ENCODE data around the gene VCX2.
"Not testable (repeated sequence)": the region's sequence is repeated elsewhere in the genome, so short reads cannot be mapped to it uniquely, and the experiment has no call there.

Gene VCX2

DNA sequence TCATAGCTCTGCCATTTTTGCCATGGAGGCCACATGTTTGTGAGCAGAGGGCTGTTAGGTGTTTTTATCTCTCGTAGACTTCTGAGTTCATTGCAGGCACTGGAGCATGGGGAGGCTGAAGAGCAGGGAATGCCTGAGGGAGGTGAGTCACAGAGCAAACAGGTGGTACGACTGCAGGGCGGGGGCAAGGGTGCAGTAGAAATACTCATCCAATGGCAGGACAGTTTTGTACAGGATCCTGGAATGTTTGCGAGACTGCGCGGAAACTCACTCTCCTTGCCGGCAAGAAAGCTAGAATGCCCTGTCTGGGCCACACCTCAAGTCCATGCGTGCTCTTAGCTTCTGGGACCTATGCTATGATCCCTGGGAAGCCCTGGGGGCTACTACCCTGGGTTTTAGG, 20.0 kb upstream of the VCX2 start:
- WGBS (ENCODE audit: insufficient coverage): 97% methylated on average over 8 of the region's 8 CpGs
- no peaks in the 10 kb centered on the region for H3K27me3 ChIP-seq (replicated peaks in 2 of 5; ENCODE audit: control insufficient read depth in 4 of 5, insufficient read depth in 5 of 5, low read length in 4 of 5)
- POLR2A ChIA-PET: no interaction called here
- no peak overlapping the region for H3K27ac ChIP-seq (ENCODE audit: insufficient read depth in 1 of 2, low read depth in 1 of 2, low read length in 2 of 2, poor library complexity in 1 of 2, severe bottlenecking in 2 of 2)
- CTCF ChIA-PET: no interaction called here
- DNase-seq: no peak
- no peaks in the 10 kb centered on the region for H3K4me1 ChIP-seq (ENCODE audit: control extremely low read depth in 1 of 4, control insufficient read depth in 4 of 4, insufficient read depth in 4 of 4, low read length in 3 of 4)
- H3K4me3 ChIP-seq (ENCODE audit: control insufficient read depth in 1 of 7, extremely low read depth in 1 of 7, insufficient read depth in 4 of 7, low read depth in 2 of 7, low read length in 6 of 7): no peak overlapping the region
- H3K9me3 ChIP-seq (ENCODE audit: control extremely low read depth in 1 of 5, control insufficient read depth in 4 of 5, insufficient read depth in 2 of 5, low read depth in 1 of 5, low read length in 4 of 5): peaks cover 0 to 2% (median 0%) of the 10 kb centered on the region in 5 experiments
- H3K36me3 ChIP-seq (ENCODE audit: control insufficient read depth in 4 of 4, insufficient read depth in 4 of 4, low read length in 3 of 4): no peaks in the 10 kb centered on the region

DNA sequence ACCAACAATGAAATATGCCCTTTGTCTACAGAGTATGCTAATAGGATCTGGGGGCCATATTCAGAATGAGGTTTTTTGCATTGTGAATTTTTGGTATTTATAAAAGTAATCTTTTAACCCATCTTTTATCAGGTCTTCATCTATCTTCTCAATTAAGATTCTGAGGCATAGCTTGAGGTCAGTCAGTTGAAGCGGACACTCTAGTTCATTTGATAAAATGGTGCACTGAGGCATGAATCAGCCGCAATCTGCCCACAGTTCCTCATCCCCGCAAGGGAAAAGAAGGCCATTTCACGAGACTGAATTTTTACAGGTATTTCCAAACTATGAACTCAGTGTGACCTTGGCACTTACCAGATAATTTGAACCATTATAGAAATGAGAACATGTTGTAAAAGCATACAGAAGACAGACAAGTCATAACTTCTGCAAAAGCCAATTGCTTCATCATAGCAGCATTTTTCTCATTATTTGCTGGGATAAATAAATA, 19.3 kb upstream of the VCX2 start:
- Histone ChIP-seq H3K36me3 (ENCODE audit: control insufficient read depth in 4 of 4, insufficient read depth in 4 of 4, low read length in 3 of 4) (no peaks in the 10 kb centered on the region), H3K27ac (ENCODE audit: insufficient read depth in 1 of 2, low read depth in 1 of 2, low read length in 2 of 2, poor library complexity in 1 of 2, severe bottlenecking in 2 of 2) (no peak overlapping the region), H3K27me3 (replicated peaks in 2 of 5; ENCODE audit: control insufficient read depth in 4 of 5, insufficient read depth in 5 of 5, low read length in 4 of 5) (no peaks in the 10 kb centered on the region), H3K4me1 (ENCODE audit: control extremely low read depth in 1 of 4, control insufficient read depth in 4 of 4, insufficient read depth in 4 of 4, low read length in 3 of 4) (no peaks in the 10 kb centered on the region), H3K9me3 (ENCODE audit: control extremely low read depth in 1 of 5, control insufficient read depth in 4 of 5, insufficient read depth in 2 of 5, low read depth in 1 of 5, low read length in 4 of 5) (peaks cover 0 to 2% (median 0%) of the 10 kb centered on the region in 5 experiments), H3K4me3 (ENCODE audit: control insufficient read depth in 1 of 7, extremely low read depth in 1 of 7, insufficient read depth in 4 of 7, low read depth in 2 of 7, low read length in 6 of 7) (no peak overlapping the region)
- POLR2A ChIA-PET: no interaction called here
- no peak for DNase-seq
- 100% methylated on average over 3 of the region's 4 CpGs for WGBS (ENCODE audit: insufficient coverage)
- CTCF ChIA-PET: no interaction called here

DNA sequence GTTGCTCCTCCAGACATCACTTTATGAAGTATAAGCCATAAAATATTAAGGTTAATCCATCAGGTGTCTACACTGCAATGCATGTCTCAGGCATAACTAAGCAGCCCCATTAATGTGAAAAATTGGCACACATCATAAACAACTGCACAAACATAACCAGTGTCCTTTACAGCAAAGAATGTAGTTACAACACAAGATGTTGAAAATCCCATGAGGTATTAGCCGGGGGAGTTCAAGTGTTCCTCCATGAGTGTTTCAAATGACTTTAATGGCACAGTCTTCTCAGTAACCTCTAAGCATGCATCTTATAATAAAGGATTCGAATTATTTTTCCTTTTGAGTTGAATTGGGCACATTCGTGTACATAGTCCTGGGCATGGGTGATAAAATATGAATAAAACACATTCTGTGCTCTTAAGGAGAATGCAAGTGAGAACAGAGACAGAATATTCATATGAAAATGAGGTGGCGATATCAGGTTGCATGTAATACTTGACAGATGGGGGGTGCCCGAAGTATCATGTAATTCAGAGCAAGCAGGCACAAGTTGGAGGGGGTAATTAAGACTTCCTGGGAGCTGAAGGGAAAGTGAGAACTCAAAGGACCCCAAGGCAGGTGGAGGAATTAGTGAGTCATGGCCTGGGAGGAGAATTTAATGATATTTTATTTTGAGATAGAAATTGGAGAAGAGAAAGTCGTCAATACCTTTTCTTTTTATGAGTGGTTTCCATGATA, 18.2 kb upstream of the VCX2 start:
- no peak overlapping the region for H3K4me3 ChIP-seq (ENCODE audit: control insufficient read depth in 1 of 7, extremely low read depth in 1 of 7, insufficient read depth in 4 of 7, low read depth in 2 of 7, low read length in 6 of 7)
- ChIA-PET POLR2A (no interaction called here), CTCF (no interaction called here)

DNA sequence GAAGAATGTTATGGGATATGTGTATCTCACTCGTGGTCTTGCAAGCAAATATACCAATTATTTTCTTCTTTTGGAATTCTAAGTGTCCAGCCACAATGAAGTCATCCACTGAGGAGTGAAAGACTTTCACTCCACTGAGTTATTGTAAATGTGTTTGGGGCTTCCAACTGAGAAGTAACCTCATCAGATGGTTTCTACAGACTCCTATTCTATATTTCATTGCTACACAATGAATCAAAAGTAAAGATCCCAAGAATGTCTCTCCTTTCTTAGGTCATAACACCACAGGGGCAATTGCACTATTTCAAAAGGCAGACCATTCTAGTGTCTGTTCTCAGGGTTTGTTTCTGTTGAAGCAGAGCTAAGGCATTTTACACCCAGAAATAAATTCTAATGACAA, 12.3 kb upstream of the VCX2 start:
- WGBS (ENCODE audit: insufficient coverage): no CpG with 5 or more reads among the region's 1 CpG
- CTCF ChIA-PET: no interaction called here
- no peak for DNase-seq
- no peak overlapping the region for H3K4me3 ChIP-seq (ENCODE audit: control insufficient read depth in 1 of 7, extremely low read depth in 1 of 7, insufficient read depth in 4 of 7, low read depth in 2 of 7, low read length in 6 of 7)
- POLR2A ChIA-PET: no interaction called here
- H3K4me1 ChIP-seq (ENCODE audit: control extremely low read depth in 1 of 4, control insufficient read depth in 4 of 4, insufficient read depth in 4 of 4, low read length in 3 of 4): no peaks in the 10 kb centered on the region
- no peaks in the 10 kb centered on the region for H3K36me3 ChIP-seq (ENCODE audit: control insufficient read depth in 4 of 4, insufficient read depth in 4 of 4, low read length in 3 of 4)
- H3K27ac ChIP-seq (ENCODE audit: insufficient read depth in 1 of 2, low read depth in 1 of 2, low read length in 2 of 2, poor library complexity in 1 of 2, severe bottlenecking in 2 of 2): no peak overlapping the region
- H3K9me3 ChIP-seq (ENCODE audit: control extremely low read depth in 1 of 5, control insufficient read depth in 4 of 5, insufficient read depth in 2 of 5, low read depth in 1 of 5, low read length in 4 of 5): no peaks in the 10 kb centered on the region
- H3K27me3 ChIP-seq (replicated peaks in 2 of 5; ENCODE audit: control insufficient read depth in 4 of 5, insufficient read depth in 5 of 5, low read length in 4 of 5): no peaks in the 10 kb centered on the region

More for the DNA sequence above, 18.2 kb upstream of the VCX2 start:
- no peaks in the 10 kb centered on the region for H3K4me1 ChIP-seq (ENCODE audit: control extremely low read depth in 1 of 4, control insufficient read depth in 4 of 4, insufficient read depth in 4 of 4, low read length in 3 of 4)
- no peak overlapping the region for H3K27ac ChIP-seq (ENCODE audit: insufficient read depth in 1 of 2, low read depth in 1 of 2, low read length in 2 of 2, poor library complexity in 1 of 2, severe bottlenecking in 2 of 2)
- no peak for DNase-seq
- no peaks in the 10 kb centered on the region for H3K27me3 ChIP-seq (replicated peaks in 2 of 5; ENCODE audit: control insufficient read depth in 4 of 5, insufficient read depth in 5 of 5, low read length in 4 of 5)
- peaks cover 0 to 2% (median 0%) of the 10 kb centered on the region in 5 experiments for H3K9me3 ChIP-seq (ENCODE audit: control extremely low read depth in 1 of 5, control insufficient read depth in 4 of 5, insufficient read depth in 2 of 5, low read depth in 1 of 5, low read length in 4 of 5)
- 89% methylated on average over 5 of the region's 6 CpGs for WGBS (ENCODE audit: insufficient coverage)
- no peaks in the 10 kb centered on the region for H3K36me3 ChIP-seq (ENCODE audit: control insufficient read depth in 4 of 4, insufficient read depth in 4 of 4, low read length in 3 of 4)

DNA sequence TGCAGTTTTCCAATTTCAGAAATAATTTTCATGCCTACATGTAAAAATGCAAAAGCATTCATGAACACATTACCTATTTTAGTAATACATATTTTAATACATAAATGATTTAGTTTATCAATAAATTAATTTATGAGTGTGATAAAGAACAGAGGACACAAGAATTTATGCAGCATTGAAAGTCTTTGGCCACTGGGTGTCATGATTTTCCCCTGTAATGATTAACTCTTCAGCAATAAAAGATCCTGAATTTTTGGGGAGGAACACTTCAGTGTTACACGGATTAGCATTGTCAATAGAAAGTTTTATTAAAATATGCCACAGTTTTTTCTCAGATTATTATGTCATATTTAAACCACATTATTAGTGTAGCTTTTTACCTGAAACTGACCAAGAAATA, 8.6 kb upstream of the VCX2 start:
- POLR2A ChIA-PET: no interaction called here
- DNase-seq: no peak
- Histone ChIP-seq H3K9me3 (ENCODE audit: control extremely low read depth in 1 of 5, control insufficient read depth in 4 of 5, insufficient read depth in 2 of 5, low read depth in 1 of 5, low read length in 4 of 5) (no peaks in the 10 kb centered on the region), H3K4me1 (ENCODE audit: control extremely low read depth in 1 of 4, control insufficient read depth in 4 of 4, insufficient read depth in 4 of 4, low read length in 3 of 4) (no peaks in the 10 kb centered on the region), H3K4me3 (ENCODE audit: control insufficient read depth in 1 of 7, extremely low read depth in 1 of 7, insufficient read depth in 4 of 7, low read depth in 2 of 7, low read length in 6 of 7) (no peak overlapping the region), H3K27me3 (replicated peaks in 2 of 5; ENCODE audit: control insufficient read depth in 4 of 5, insufficient read depth in 5 of 5, low read length in 4 of 5) (no peaks in the 10 kb centered on the region), H3K27ac (ENCODE audit: insufficient read depth in 1 of 2, low read depth in 1 of 2, low read length in 2 of 2, poor library complexity in 1 of 2, severe bottlenecking in 2 of 2) (no peak overlapping the region), H3K36me3 (ENCODE audit: control insufficient read depth in 4 of 4, insufficient read depth in 4 of 4, low read length in 3 of 4) (no peaks in the 10 kb centered on the region)
- CTCF ChIA-PET: no interaction called here
- no CpG with 5 or more reads among the region's 1 CpG for WGBS (ENCODE audit: insufficient coverage)

DNA sequence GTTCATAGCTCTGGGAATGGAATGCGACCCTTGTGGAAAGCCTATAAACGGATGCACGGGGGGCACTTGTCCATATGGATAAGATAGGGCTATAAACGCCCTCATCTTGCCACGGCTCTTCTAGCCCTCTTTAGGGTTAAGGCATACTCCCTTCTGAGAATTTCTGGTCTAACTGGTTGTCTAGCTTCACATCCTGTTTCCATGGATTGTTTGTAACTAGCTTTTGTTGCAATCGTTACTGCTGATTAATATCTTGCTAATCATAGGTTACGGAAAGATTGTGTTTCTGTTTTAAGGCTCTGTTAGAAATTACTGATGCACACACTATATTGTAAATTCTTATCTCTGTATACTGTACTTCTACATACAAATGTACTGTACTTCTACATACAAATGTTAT, 17.1 kb downstream of the VCX2 start:
- H3K9me3 ChIP-seq (ENCODE audit: control extremely low read depth in 1 of 5, control insufficient read depth in 4 of 5, insufficient read depth in 2 of 5, low read depth in 1 of 5, low read length in 4 of 5); H3K36me3 ChIP-seq (ENCODE audit: control insufficient read depth in 4 of 4, insufficient read depth in 4 of 4, low read length in 3 of 4); H3K4me1 ChIP-seq (ENCODE audit: control extremely low read depth in 1 of 4, control insufficient read depth in 4 of 4, insufficient read depth in 4 of 4, low read length in 3 of 4); DNase-seq; H3K27ac ChIP-seq (ENCODE audit: insufficient read depth in 1 of 2, low read depth in 1 of 2, low read length in 2 of 2, poor library complexity in 1 of 2, severe bottlenecking in 2 of 2); CTCF ChIA-PET; POLR2A ChIA-PET; H3K27me3 ChIP-seq (replicated peaks in 2 of 5; ENCODE audit: control insufficient read depth in 4 of 5, insufficient read depth in 5 of 5, low read length in 4 of 5); H3K4me3 ChIP-seq (ENCODE audit: control insufficient read depth in 1 of 7, extremely low read depth in 1 of 7, insufficient read depth in 4 of 7, low read depth in 2 of 7, low read length in 6 of 7): not testable (repeated sequence)
- 91% methylated on average over 5 of the region's 7 CpGs for WGBS (ENCODE audit: insufficient coverage)

- CTCF ChIA-PET: no interaction called here
- 80% methylated on average over 2 of the region's 4 CpGs for WGBS (ENCODE audit: insufficient coverage)
- no peak for DNase-seq
- Histone ChIP-seq H3K36me3 (ENCODE audit: control insufficient read depth in 4 of 4, insufficient read depth in 4 of 4, low read length in 3 of 4) (no peaks in the 10 kb centered on the region), H3K4me3 (ENCODE audit: control insufficient read depth in 1 of 7, extremely low read depth in 1 of 7, insufficient read depth in 4 of 7, low read depth in 2 of 7, low read length in 6 of 7) (no peak overlapping the region), H3K9me3 (ENCODE audit: control extremely low read depth in 1 of 5, control insufficient read depth in 4 of 5, insufficient read depth in 2 of 5, low read depth in 1 of 5, low read length in 4 of 5) (peaks cover 0 to 2% (median 0%) of the 10 kb centered on the region in 5 experiments), H3K4me1 (ENCODE audit: control extremely low read depth in 1 of 4, control insufficient read depth in 4 of 4, insufficient read depth in 4 of 4, low read length in 3 of 4) (no peaks in the 10 kb centered on the region), H3K27me3 (replicated peaks in 2 of 5; ENCODE audit: control insufficient read depth in 4 of 5, insufficient read depth in 5 of 5, low read length in 4 of 5) (no peaks in the 10 kb centered on the region), H3K27ac (ENCODE audit: insufficient read depth in 1 of 2, low read depth in 1 of 2, low read length in 2 of 2, poor library complexity in 1 of 2, severe bottlenecking in 2 of 2) (no peak overlapping the region)
- POLR2A ChIA-PET: no interaction called here
These were observed 23.8 kb downstream of the VCX2 start for GRCh38 chrX:8147226-8147625.
